GM23338 (cell line): ENCODE data around the gene UQCRC1. TPM values are rescaled to one million over a fixed set of nuclear protein-coding genes. Genes with fewer than 3 reads are reported as not detected.

Experiments used
- ATAC-seq: fragments of 200-7000 bp; cut with Tn5 transposase; 3 replicates; pipeline ENCODE4 v1.9.1; 2020
- DNase-seq: peaks from one replicate; pipeline ENCODE4 v3.0.0-alpha.2; 2015; ENCODE audit warnings: low spot score
- H2AFZ ChIP-seq: fragments of 200-600 bp; sonication (generic); 2 replicates; pipeline ENCODE4 v1.8.0; 2016; ENCODE audit warnings: antibody characterized with exemption, mild to moderate bottlenecking, moderate library complexity
- H3F3A ChIP-seq: fragments of 200-600 bp; sonication (generic); replicated peaks from 2 replicates; pipeline ENCODE4 v1.8.0; 2017; ENCODE audit warnings: antibody characterized with exemption, mixed run types, low read depth
- H3K27ac ChIP-seq: fragments of 200-600 bp; sonication (generic); 2 replicates; pipeline ENCODE4 v1.6.1; 2016; ENCODE audit warnings: low read depth
- H3K27me3 ChIP-seq: fragments of 200-600 bp; sonication (generic); 2 replicates; pipeline ENCODE4 v1.8.0; 2016; ENCODE audit warnings: mild to moderate bottlenecking, mixed run types, moderate library complexity; ENCODE audit not compliant: insufficient read depth
- H3K36me3 ChIP-seq: fragments of 200-600 bp; sonication (generic); 2 replicates; pipeline ENCODE4 v1.8.0; 2016; ENCODE audit warnings: mild to moderate bottlenecking; ENCODE audit not compliant: insufficient read depth
- H3K4me1 ChIP-seq: fragments of 200-600 bp; sonication (generic); 2 replicates; pipeline ENCODE4 v1.8.0; 2016; ENCODE audit warnings: mild to moderate bottlenecking, moderate library complexity; ENCODE audit not compliant: insufficient read depth
- H3K4me2 ChIP-seq: fragments of 200-600 bp; sonication (generic); 2 replicates; pipeline ENCODE4 v1.7.1; 2017; ENCODE audit warnings: mixed run types
- H3K4me3 ChIP-seq: fragments of 200-600 bp; sonication (generic); 2 replicates; pipeline ENCODE4 v1.6.1; 2016; ENCODE audit warnings: mixed run types
- H3K79me2 ChIP-seq: fragments of 200-600 bp; sonication (generic); replicated peaks from 2 replicates; pipeline ENCODE4 v1.8.0; 2017; ENCODE audit warnings: mild to moderate bottlenecking; ENCODE audit not compliant: insufficient read depth
- H3K9me2 ChIP-seq: fragments of 200-600 bp; sonication (generic); 2 replicates; pipeline ENCODE4 v1.8.0; 2017; ENCODE audit not compliant: insufficient read depth
- H4K20me1 ChIP-seq: fragments of 200-600 bp; sonication (generic); replicated peaks from 2 replicates; pipeline ENCODE4 v1.8.0; 2017; ENCODE audit warnings: mild to moderate bottlenecking; ENCODE audit not compliant: insufficient read depth
- H3K27ac Mint-ChIP-seq: 2 replicates; pipeline ENCODE4 v1.8.0; 2020; ENCODE audit warnings: inconsistent platforms, mild to moderate bottlenecking, moderate library complexity, mixed read lengths
- H3K27me3 Mint-ChIP-seq: 3 replicates; pipeline ENCODE4 v1.8.0; 2022; ENCODE audit warnings: low read depth, mild to moderate bottlenecking, moderate library complexity, mixed read lengths, inconsistent platforms; ENCODE audit not compliant: insufficient read depth, poor library complexity
- H3K36me3 Mint-ChIP-seq: 3 replicates; pipeline ENCODE4 v1.8.0; 2021; ENCODE audit warnings: low read depth, mild to moderate bottlenecking, inconsistent platforms, moderate library complexity, mixed read lengths
- H3K4me1 Mint-ChIP-seq: 3 replicates; pipeline ENCODE4 v1.8.0; 2020; ENCODE audit warnings: mild to moderate bottlenecking, inconsistent platforms, mixed read lengths
- H3K4me3 Mint-ChIP-seq: 3 replicates; pipeline ENCODE4 v1.8.0; 2021; ENCODE audit warnings: moderate library complexity, mild to moderate bottlenecking, inconsistent platforms, mixed read lengths
- H3K9me3 Mint-ChIP-seq: 3 replicates; pipeline ENCODE4 v1.8.0; 2020; ENCODE audit warnings: moderate library complexity, mild to moderate bottlenecking, inconsistent platforms, mixed read lengths
- CTCF ChIP-seq, 2 experiments: fragments of 200-600 bp in 1 of 2; sonication (generic) in 1 of 2; conservative IDR thresholded peaks; 2 replicates each; pipeline versions ENCODE4 v1.5.1 to v1.6.1; 2016 to 2017; ENCODE audit warnings: antibody characterized with exemption in 2 of 2, low read depth in 2 of 2, mild to moderate bottlenecking in 2 of 2, moderate library complexity in 1 of 2
- ETS1 ChIP-seq: IDR thresholded peaks from 2 replicates; pipeline ENCODE4 v1.6.1; 2016; ENCODE audit warnings: antibody characterized with exemption
- EZH2phosphoT487 ChIP-seq: fragments of 200-600 bp; sonication (generic); IDR thresholded peaks from one replicate; pipeline ENCODE4 v1.8.1; 2018; ENCODE audit warnings: antibody characterized with exemption; ENCODE audit not compliant: unreplicated experiment
- NANOG ChIP-seq: IDR thresholded peaks from 2 replicates; pipeline ENCODE4 v1.6.1; 2016; ENCODE audit warnings: antibody characterized with exemption, borderline replicate concordance
- POLR2AphosphoS5 ChIP-seq: IDR thresholded peaks from 2 replicates; pipeline ENCODE4 v1.6.1; 2016; ENCODE audit warnings: antibody characterized with exemption, low read depth
- REST ChIP-seq: IDR thresholded peaks from one replicate; pipeline ENCODE4 v1.6.1; 2018; ENCODE audit warnings: antibody characterized with exemption; ENCODE audit not compliant: unreplicated experiment
- STAT1 ChIP-seq: IDR thresholded peaks from one replicate; pipeline ENCODE4 v1.6.1; 2016; ENCODE audit warnings: antibody characterized with exemption; ENCODE audit not compliant: unreplicated experiment
- ZNF114 ChIP-seq: fragments of 250-450 bp; sonication (Bioruptor Pico); IDR thresholded peaks from 2 replicates; pipeline ENCODE4 v1.5.0; 2020; ENCODE audit warnings: mild to moderate bottlenecking, moderate library complexity
- ZNF331 ChIP-seq: fragments of 250-450 bp; sonication (Bioruptor Pico); IDR thresholded peaks from 2 replicates; pipeline ENCODE4 v1.5.0; 2020; ENCODE audit warnings: low read depth, mild to moderate bottlenecking, moderate library complexity
- polyA plus RNA-seq: library from polyadenylated mRNA; unstranded; fragments of >200 nt; fragmentation: Nextera tagmentation; extraction: Ambion mirVana; gene quantifications from 2 replicates; pipeline ENCODE4 v1.2.1, GENCODE V29; 2016
- total RNA-seq: library from RNA; depleted of rRNA; stranded (reverse); fragments of >200 nt; shearing (Covaris generic); gene quantifications from 2 replicates; pipeline ENCODE4 v1.2.3, GENCODE V29; 2014

Gene UQCRC1
- total and polyA plus RNA-seq, 2 experiments from 2014 or later = 232 to 439 TPM

- Mint-ChIP-seq H3K36me3 (peaks cover 61% of the 10 kb centered on the region), H3K9me3 (no peaks in the 10 kb centered on the region), H3K4me3 (no peak overlapping the region), H3K27me3 (peaks cover 26% of the 10 kb centered on the region), H3K4me1 (peaks cover 12% of the 10 kb centered on the region), H3K27ac (no peak overlapping the region)
- DNase-seq (no peak), ATAC-seq (no peak)
- Histone ChIP-seq H3K27me3 (peaks cover 7% of the 10 kb centered on the region; the same call in 1 of the 2 replicates), H4K20me1 (peaks cover 7% of the 10 kb centered on the region), H3K4me3 (no peak overlapping the region), H3K79me2 (no peaks in the 10 kb centered on the region), H3K4me1 (peaks cover 17% of the 10 kb centered on the region; the same call in 1 of the 2 replicates), H2AFZ (no peak overlapping the region), H3K9me2 (no peaks in the 10 kb centered on the region), H3K36me3 (peaks cover 10% of the 10 kb centered on the region), H3K27ac (no peak overlapping the region), H3K4me2 (no peak overlapping the region), H3F3A (0 out of 2 replicates have a peak, but pooled peaks cover 7% of the 10 kb centered on the region)
- TF ChIP-seq EZH2phosphoT487 = no peak
- no peak for TF ChIP-seq CTCF (conservative IDR thresholded peaks at IDR 0.05; ENCODE audit: low read depth in 2 of 2)
- TF ChIP-seq ZNF331 (CRISPR knock-in tag) = no peak
- no peak for TF ChIP-seq ETS1
- TF ChIP-seq POLR2AphosphoS5 = no peak
- TF ChIP-seq NANOG = no peak
These were observed 10.4 kb downstream of the UQCRC1 start for GRCh38 chr3:48599077-48599501.

GRCh38 chr3:48598323-48599076 is 10.9 kb downstream of the UQCRC1 start:
- H3K36me3 ChIP-seq = peaks cover 10% of the 10 kb centered on the region
- H3K4me2 ChIP-seq = no peak overlapping the region
- H4K20me1 ChIP-seq = peaks cover 7% of the 10 kb centered on the region
- no peak overlapping the region for H3K27ac ChIP-seq
- H2AFZ ChIP-seq = no peak overlapping the region
- no peaks in the 10 kb centered on the region for H3K9me3 Mint-ChIP-seq
- H3K4me1 ChIP-seq = peaks cover 17% of the 10 kb centered on the region; the same call in 1 of the 2 replicates
- peaks cover 56% of the 10 kb centered on the region for H3K36me3 Mint-ChIP-seq
- H3K27me3 Mint-ChIP-seq = peaks cover 26% of the 10 kb centered on the region
- peaks cover 11% of the 10 kb centered on the region; the same call in 1 of the 2 replicates for H3K27me3 ChIP-seq
- H3K27ac Mint-ChIP-seq = no peak overlapping the region
- H3K4me3 ChIP-seq = no peak overlapping the region
- ATAC-seq = no peak
- H3K9me2 ChIP-seq = no peaks in the 10 kb centered on the region
- no peaks in the 10 kb centered on the region for H3K79me2 ChIP-seq
- H3K4me1 Mint-ChIP-seq = peaks cover 12% of the 10 kb centered on the region
- no peak overlapping the region for H3K4me3 Mint-ChIP-seq
- H3F3A ChIP-seq = 0 out of 2 replicates have a peak, but pooled peaks cover 7% of the 10 kb centered on the region
- DNase-seq = no peak
- no peak for TF ChIP-seq STAT1
- no peak for TF ChIP-seq ZNF331 (CRISPR knock-in tag)
- no peak for TF ChIP-seq CTCF (conservative IDR thresholded peaks at IDR 0.05; ENCODE audit: low read depth in 2 of 2)
- TF ChIP-seq REST = no peak
- no peak for TF ChIP-seq ZNF114 (CRISPR knock-in tag)
